ENCODE data around the gene PAPLN.

PAPLN gene

DNA sequence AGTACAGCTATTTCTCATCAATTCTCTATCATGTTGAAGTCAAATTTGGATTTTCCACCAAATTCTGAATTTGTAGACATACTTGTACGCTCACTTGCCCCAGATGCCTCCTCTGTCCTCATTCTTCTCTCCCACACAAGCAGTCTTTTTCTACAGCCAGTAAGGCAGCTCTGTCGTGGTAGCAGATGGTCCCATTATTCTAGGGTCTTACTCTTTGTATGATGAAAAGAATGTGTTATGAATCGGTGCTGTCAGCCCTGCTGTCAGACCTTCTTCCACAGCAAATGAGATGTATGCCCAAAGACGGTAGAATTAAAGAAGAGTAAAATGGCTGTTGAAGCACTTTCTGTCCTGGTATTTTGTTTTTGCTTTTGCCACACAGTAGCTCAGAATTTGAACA, 17.2 kb upstream of the PAPLN start:
- H3K27ac ChIP-seq = no peak overlapping the region
- TF ChIP-seq, protein P1, sequence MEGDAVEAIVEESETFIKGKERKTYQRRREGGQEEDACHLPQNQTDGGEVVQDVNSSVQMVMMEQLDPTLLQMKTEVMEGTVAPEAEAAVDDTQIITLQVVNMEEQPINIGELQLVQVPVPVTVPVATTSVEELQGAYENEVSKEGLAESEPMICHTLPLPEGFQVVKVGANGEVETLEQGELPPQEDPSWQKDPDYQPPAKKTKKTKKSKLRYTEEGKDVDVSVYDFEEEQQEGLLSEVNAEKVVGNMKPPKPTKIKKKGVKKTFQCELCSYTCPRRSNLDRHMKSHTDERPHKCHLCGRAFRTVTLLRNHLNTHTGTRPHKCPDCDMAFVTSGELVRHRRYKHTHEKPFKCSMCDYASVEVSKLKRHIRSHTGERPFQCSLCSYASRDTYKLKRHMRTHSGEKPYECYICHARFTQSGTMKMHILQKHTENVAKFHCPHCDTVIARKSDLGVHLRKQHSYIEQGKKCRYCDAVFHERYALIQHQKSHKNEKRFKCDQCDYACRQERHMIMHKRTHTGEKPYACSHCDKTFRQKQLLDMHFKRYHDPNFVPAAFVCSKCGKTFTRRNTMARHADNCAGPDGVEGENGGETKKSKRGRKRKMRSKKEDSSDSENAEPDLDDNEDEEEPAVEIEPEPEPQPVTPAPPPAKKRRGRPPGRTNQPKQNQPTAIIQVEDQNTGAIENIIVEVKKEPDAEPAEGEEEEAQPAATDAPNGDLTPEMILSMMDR (conservative IDR thresholded peaks at IDR 0.05) = no peak

DNA sequence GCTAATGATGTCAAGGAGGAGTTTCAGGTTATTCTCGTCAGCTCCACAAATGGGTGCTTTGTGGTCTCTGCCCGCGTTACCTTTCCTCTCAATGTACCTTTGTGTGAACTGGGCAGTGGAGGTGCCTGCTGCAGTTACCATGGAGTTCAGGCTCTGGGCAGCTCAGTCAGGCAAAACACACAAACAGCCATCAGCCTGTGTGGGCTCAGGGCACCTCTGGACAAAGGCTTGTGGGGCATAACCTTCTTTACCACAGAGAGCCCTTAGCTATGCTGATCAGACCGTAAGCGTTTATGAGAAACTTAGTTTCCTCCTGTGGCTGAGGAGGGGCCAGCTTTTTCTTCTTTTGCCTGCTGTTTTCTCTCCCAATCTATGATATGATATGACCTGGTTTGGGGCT, 16.7 kb upstream of the PAPLN start:
- TF ChIP-seq, protein P1 (conservative IDR thresholded peaks at IDR 0.05) = no peak
- no peak overlapping the region for H3K27ac ChIP-seq

DNA sequence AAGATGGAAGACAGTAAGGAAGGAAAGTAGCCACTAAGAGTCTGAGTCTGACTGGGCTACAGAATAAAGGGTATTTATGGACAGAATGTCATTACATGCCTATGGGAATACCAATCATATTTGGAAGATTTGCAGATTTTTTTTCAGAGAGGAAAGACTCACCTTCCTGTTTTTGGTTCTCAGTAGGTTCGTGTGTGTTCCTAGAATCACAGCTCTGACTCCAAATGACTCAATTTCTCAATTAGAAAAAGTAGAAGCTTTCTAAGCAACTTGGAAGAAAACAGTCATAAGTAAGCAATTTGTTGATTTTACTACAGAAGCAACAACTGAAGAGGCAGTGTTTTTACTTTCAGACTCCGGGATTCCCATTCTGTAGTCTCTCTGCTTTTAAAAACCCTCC, 15.4 kb upstream of the PAPLN start:
- no peak overlapping the region for H3K27ac ChIP-seq
- TF ChIP-seq, protein P1 (conservative IDR thresholded peaks at IDR 0.05) = no peak

DNA sequence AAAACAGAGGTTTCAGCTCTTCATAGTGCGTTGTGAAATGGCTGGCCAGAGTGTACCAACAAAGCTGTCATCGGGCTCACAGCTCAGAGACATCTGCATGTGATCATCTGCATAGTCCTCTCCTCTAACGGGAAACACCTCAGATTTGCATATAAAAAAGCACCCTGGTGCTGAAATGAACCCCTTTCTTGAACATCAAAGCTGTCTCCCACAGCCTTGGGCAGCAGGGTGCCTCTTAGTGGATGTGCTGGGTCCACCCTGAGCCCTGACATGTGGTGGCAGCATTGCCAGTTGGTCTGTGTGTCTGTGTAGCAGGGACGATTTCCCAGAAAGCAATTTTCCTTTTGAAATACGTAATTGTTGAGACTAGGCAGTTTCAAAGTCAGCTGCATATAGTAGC, 14.3 kb upstream of the PAPLN start:
- H3K27ac ChIP-seq = no peak overlapping the region
- TF ChIP-seq, protein P1 (conservative IDR thresholded peaks at IDR 0.05) = no peak

DNA sequence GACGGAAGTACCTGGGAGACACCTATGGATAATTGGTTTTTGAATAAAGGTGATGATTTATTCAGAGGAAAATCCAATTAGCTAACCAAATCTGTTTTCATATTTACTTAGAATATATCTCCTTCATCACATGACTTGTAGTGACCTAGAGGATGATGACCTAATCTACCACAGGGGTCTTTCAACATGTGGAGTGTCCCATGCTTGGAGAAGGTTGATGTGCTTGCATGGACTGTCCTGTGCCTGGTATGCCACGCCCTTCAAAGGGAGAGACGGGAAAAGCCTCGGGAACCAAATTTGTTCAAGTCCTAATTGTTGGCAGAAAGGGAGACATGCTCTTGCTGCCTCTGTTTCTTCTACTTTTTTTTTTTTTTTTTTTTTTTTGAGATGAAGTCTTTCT, 11.8 kb upstream of the PAPLN start:
- TF ChIP-seq, protein P1 (conservative IDR thresholded peaks at IDR 0.05) = no peak
- H3K27ac ChIP-seq = no peak overlapping the region

DNA sequence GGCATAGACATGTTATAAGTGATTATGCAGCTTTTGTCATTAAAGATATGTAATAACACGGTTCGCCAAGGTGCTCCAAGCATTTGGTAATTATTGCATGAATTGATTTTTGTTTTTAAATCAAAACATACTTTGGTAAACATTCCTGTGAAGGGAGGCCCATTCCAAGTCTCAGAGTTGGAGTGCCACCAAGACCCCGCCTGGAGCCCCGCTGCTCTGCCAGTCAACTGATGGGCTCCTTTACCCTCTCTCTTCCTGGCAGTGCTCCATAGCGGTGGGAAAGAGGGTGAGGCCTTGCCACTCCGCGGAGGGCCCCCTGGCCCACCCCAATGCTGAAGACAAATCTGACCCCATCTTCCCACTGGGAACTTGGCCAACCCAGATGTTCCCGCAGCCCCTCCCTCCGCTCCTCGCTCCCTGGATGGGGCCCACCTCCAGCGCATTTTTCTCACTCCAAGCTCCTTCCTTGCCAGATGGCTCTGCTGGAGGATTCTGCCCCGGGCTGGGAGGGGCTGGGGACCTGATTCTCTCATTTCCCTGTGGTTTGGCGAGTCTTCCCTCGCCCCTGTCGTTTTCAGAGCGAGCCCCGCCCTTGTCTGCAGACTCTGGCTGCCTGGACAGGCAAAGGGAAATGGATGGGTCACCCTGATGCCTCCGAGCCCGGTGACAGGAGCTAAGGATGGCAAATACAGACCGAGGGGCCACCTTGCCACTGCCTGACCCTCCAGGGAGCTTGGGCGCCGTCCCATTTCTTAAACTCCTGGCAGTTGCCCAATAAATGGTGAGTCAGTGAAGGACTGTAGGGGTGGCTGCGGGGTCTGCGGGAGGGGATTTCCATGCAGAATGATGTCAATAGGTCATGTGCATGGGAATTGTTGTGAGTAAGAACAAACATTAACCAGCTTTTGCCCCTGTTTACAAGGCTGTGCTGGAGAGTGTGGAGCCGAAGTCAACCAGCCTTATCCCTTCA, 9.2 kb upstream of the PAPLN start:
- TF ChIP-seq, protein P1 (conservative IDR thresholded peaks at IDR 0.05) = no peak
- no peak overlapping the region for H3K27ac ChIP-seq

DNA sequence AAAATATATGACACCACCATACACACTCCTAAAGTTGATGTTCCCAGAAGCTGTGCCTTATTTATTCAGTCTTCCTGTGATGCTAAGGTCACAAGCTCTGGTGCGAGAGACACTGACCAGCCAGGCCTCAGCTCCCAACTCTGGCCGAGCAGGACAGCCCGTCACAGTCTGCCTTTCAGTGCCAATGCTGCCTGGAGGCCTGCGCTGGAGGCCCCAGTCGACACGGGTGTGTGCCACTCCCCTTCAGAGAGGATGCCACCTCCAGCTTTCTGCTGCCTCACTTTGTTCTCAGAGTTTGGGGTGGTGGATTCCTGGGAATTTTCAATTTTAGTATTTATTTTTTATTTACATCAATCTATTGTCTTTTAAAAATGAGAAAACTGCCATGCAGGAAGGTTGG, 7.3 kb upstream of the PAPLN start:
- no peak overlapping the region for H3K27ac ChIP-seq
- TF ChIP-seq, protein P1 (conservative IDR thresholded peaks at IDR 0.05) = no peak
